Nephron (organoid): ENCODE results near the gene RBM19.

Experiments
- H3K27ac Mint-ChIP-seq, 3 experiments: 2 replicates each; pipeline ENCODE4 v1.8.0; 2020; ENCODE audit warnings: mixed read lengths in 3 of 3, mild to moderate bottlenecking in 2 of 3, moderate library complexity in 1 of 3
- H3K27me3 Mint-ChIP-seq: 2 replicates; pipeline ENCODE4 v1.8.0; 2021; ENCODE audit warnings: low read depth, mild to moderate bottlenecking, moderate library complexity, mixed read lengths
- H3K36me3 Mint-ChIP-seq: 2 replicates; pipeline ENCODE4 v1.8.0; 2020; ENCODE audit warnings: low read depth, mixed read lengths
- H3K4me1 Mint-ChIP-seq: 2 replicates; pipeline ENCODE4 v1.8.0; 2020; ENCODE audit warnings: mixed read lengths
- H3K4me3 Mint-ChIP-seq, 3 experiments: 2 replicates each; pipeline ENCODE4 v1.8.0; 2020; ENCODE audit warnings: mild to moderate bottlenecking in 3 of 3, mixed read lengths in 3 of 3, moderate library complexity in 2 of 3
- H3K9me3 Mint-ChIP-seq: 2 replicates; pipeline ENCODE4 v1.8.0; 2020; ENCODE audit warnings: mixed read lengths
- TF ChIP-seq, protein P1 (sequence below), 3 experiments: fragments of 200-600 bp; sonication (generic); IDR thresholded peaks; one replicate each; pipeline ENCODE4 v1.5.0; 2021; ENCODE audit warnings: antibody characterized with exemption in 3 of 3; ENCODE audit not compliant: unreplicated experiment in 3 of 3

RBM19 gene

GRCh38 chr12:113990250-113991223, 24.4 kb upstream of the RBM19 start:
- Mint-ChIP-seq H3K4me1 (no peaks in the 10 kb centered on the region), H3K9me3 (no peaks in the 10 kb centered on the region), H3K27ac (no peak overlapping the region), H3K36me3 (no peaks in the 10 kb centered on the region), H3K4me3 (no peak overlapping the region), H3K27me3 (peaks cover 41% of the 10 kb centered on the region)
- TF ChIP-seq, protein P1, sequence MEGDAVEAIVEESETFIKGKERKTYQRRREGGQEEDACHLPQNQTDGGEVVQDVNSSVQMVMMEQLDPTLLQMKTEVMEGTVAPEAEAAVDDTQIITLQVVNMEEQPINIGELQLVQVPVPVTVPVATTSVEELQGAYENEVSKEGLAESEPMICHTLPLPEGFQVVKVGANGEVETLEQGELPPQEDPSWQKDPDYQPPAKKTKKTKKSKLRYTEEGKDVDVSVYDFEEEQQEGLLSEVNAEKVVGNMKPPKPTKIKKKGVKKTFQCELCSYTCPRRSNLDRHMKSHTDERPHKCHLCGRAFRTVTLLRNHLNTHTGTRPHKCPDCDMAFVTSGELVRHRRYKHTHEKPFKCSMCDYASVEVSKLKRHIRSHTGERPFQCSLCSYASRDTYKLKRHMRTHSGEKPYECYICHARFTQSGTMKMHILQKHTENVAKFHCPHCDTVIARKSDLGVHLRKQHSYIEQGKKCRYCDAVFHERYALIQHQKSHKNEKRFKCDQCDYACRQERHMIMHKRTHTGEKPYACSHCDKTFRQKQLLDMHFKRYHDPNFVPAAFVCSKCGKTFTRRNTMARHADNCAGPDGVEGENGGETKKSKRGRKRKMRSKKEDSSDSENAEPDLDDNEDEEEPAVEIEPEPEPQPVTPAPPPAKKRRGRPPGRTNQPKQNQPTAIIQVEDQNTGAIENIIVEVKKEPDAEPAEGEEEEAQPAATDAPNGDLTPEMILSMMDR (IDR thresholded peaks at IDR 0.05; ENCODE audit: unreplicated experiment in 3 of 3): no peak

GRCh38 chr12:113988976-113989375, 22.9 kb upstream of the RBM19 start:
- Mint-ChIP-seq H3K36me3 (no peaks in the 10 kb centered on the region), H3K9me3 (no peaks in the 10 kb centered on the region), H3K27ac (no peak overlapping the region), H3K4me1 (no peaks in the 10 kb centered on the region), H3K4me3 (no peak overlapping the region), H3K27me3 (peaks cover 40% of the 10 kb centered on the region)
- TF ChIP-seq, protein P1 (IDR thresholded peaks at IDR 0.05; ENCODE audit: unreplicated experiment in 3 of 3): no peak

GRCh38 chr12:113988064-113988451, 21.9 kb upstream of the RBM19 start:
- no peaks in the 10 kb centered on the region for H3K4me1 Mint-ChIP-seq
- H3K4me3 Mint-ChIP-seq: no peak overlapping the region
- H3K9me3 Mint-ChIP-seq: no peaks in the 10 kb centered on the region
- peaks cover 31% of the 10 kb centered on the region for H3K27me3 Mint-ChIP-seq
- no peak overlapping the region for H3K27ac Mint-ChIP-seq
- H3K36me3 Mint-ChIP-seq: no peaks in the 10 kb centered on the region
- TF ChIP-seq, protein P1 (IDR thresholded peaks at IDR 0.05; ENCODE audit: unreplicated experiment in 3 of 3): no peak

- TF ChIP-seq, protein P1 (IDR thresholded peaks at IDR 0.05; ENCODE audit: unreplicated experiment in 3 of 3): no peak
- Mint-ChIP-seq H3K4me3 (no peak overlapping the region), H3K36me3 (no peaks in the 10 kb centered on the region), H3K4me1 (no peaks in the 10 kb centered on the region), H3K27ac (no peak overlapping the region), H3K27me3 (peaks cover 30% of the 10 kb centered on the region), H3K9me3 (no peaks in the 10 kb centered on the region)
These were observed 21.3 kb upstream of the RBM19 start for GRCh38 chr12:113987261-113988063.

- Mint-ChIP-seq H3K9me3 (no peaks in the 10 kb centered on the region), H3K4me1 (no peaks in the 10 kb centered on the region), H3K4me3 (no peak overlapping the region), H3K36me3 (no peaks in the 10 kb centered on the region), H3K27ac (no peak overlapping the region), H3K27me3 (peaks cover 36% of the 10 kb centered on the region)
- TF ChIP-seq, protein P1 (IDR thresholded peaks at IDR 0.05; ENCODE audit: unreplicated experiment in 3 of 3): no peak
These were observed 18.3 kb upstream of the RBM19 start for GRCh38 chr12:113984464-113984863.
